Measurements from ENCODE around the gene GPRIN1. TPM values are rescaled to one million over a fixed set of nuclear protein-coding genes. Genes with fewer than 3 reads are reported as not detected.

The GPRIN1 gene
- total and polyA plus RNA-seq, 2 of the 4 experiments (the other 2 are of a cell fraction): 3.0 to 4.7 TPM

- Histone ChIP-seq H3K4ac (ENCODE audit: low read depth, low read length) (no peak overlapping the region), H2BK5ac (ENCODE audit: low read depth, low read length, poor library complexity, severe bottlenecking) (no peak overlapping the region), H3K14ac (replicated peaks; ENCODE audit: low read depth, low read length) (no peak overlapping the region), H3K27me3 (ENCODE audit: control insufficient read depth, insufficient read depth, low read length) (no peaks in the 10 kb centered on the region), H2AK5ac (ENCODE audit: low read depth, low read length) (no peak overlapping the region), H4K5ac (ENCODE audit: low read depth, low read length) (no peak overlapping the region), H4K20me1 (ENCODE audit: insufficient read depth, low read length) (peaks cover 39% of the 10 kb centered on the region), H3K4me2 (ENCODE audit: low read depth, low read length) (no peak overlapping the region), H3K36me3 (ENCODE audit: control insufficient read depth, insufficient read depth, low read length) (peaks cover 10% of the 10 kb centered on the region; the same call in 1 of the 2 replicates), H4K91ac (ENCODE audit: insufficient read depth, low read depth, low read length) (no peak overlapping the region), H3K9me1 (ENCODE audit: insufficient read depth, low read length) (peaks cover 7% of the 10 kb centered on the region; the same call in 1 of the 2 replicates), H3K9me3 (ENCODE audit: control insufficient read depth, insufficient read depth, low read length) (no peaks in the 10 kb centered on the region), H2BK20ac (ENCODE audit: low read depth, low read length) (no peak overlapping the region), H3K9ac (ENCODE audit: low read depth, low read length) (no peak overlapping the region), H3K27ac (ENCODE audit: insufficient read depth, low read length) (no peak overlapping the region), H2BK15ac (ENCODE audit: low read depth, low read length) (no peak overlapping the region), H3K79me1 (ENCODE audit: low read depth in 1 of 2, low read length in 2 of 2) (peaks cover 4 to 42% of the 10 kb centered on the region in 2 experiments), H3K23ac (ENCODE audit: low read depth, low read length) (no peak overlapping the region), H2AFZ (replicated peaks; ENCODE audit: low read length, poor library complexity) (no peak overlapping the region), H3K56ac (ENCODE audit: extremely low read depth, insufficient read depth, low read length) (no peak overlapping the region), H3K4me1 (ENCODE audit: control insufficient read depth, insufficient read depth, low read length) (peaks cover 12% of the 10 kb centered on the region; the same call in 1 of the 2 replicates), H4K8ac (ENCODE audit: low read depth in 2 of 2, low read length in 2 of 2) (no peak overlapping the region), H3K4me3 (ENCODE audit: insufficient read depth, low read depth, low read length) (no peak overlapping the region), H2AK9ac (replicated peaks; ENCODE audit: low read depth, low read length, poor library complexity) (no peak overlapping the region), H3K18ac (ENCODE audit: low read depth, low read length) (no peak overlapping the region), H2BK120ac (ENCODE audit: low read depth, low read length) (no peak overlapping the region)
- CTCF ChIA-PET: interaction anchor here (0.7 to 1.3 kb wide), 2 partner anchors 9 to 313 kb away, joined by 3 to 5 read pairs; no protein-coding TSS in a partner anchor
- in situ Hi-C loops (cut with MboI; ENCODE audit: low sequenced_read_pairs) (no loop called here), dilution Hi-C loops (cut with HindIII; ENCODE audit: low sequenced_read_pairs, unreplicated experiment) (no loop called here), intact Hi-C loops (cut with micrococcal nuclease) (no loop called here)
- DNase-seq (no peak), ATAC-seq (ENCODE audit: low read depth) (no peak)
- POLR2A ChIA-PET (ENCODE audit: unreplicated experiment): no interaction called here
- WGBS, 2 experiments (ENCODE audit: extremely low coverage in 2 of 2, insufficient read length in 1 of 2): 94% methylated on average over 3 of the region's 17 CpGs; no CpG with 5 or more reads in 1 of the 2 experiments
- TF ChIP-seq MXI1 (IDR thresholded peaks at IDR 0.05; ENCODE audit: borderline replicate concordance, low read depth, low read length) (no peak), SMC3 (IDR thresholded peaks at IDR 0.05; ENCODE audit: low read depth, low read length) (no peak), BHLHE40 (IDR thresholded peaks at IDR 0.05; ENCODE audit: low read depth, low read length) (no peak), RFX5 (IDR thresholded peaks at IDR 0.05; ENCODE audit: low read depth, low read length) (no peak), CEBPB (IDR thresholded peaks at IDR 0.05; ENCODE audit: low read depth, low read length) (no peak), RCOR1 (IDR thresholded peaks at IDR 0.05; ENCODE audit: insufficient replicate concordance, low read length) (no peak), CHD1 (IDR thresholded peaks at IDR 0.05; ENCODE audit: low read depth, low read length) (no peak), POLR2A (IDR thresholded peaks at IDR 0.05; ENCODE audit: low read depth, low read length) (no peak), FOS (IDR thresholded peaks at IDR 0.05; ENCODE audit: low read depth, low read length) (no peak), RAD21 (IDR thresholded peaks at IDR 0.05; ENCODE audit: low read length) (no peak), CTCF (conservative IDR thresholded peaks at IDR 0.05; ENCODE audit: low read depth, low read length) (no peak), MAZ (IDR thresholded peaks at IDR 0.05; ENCODE audit: borderline replicate concordance, low read depth, low read length) (no peak), NFE2L2 (IDR thresholded peaks at IDR 0.05; ENCODE audit: low read depth, low read length) (no peak), USF2 (IDR thresholded peaks at IDR 0.05; ENCODE audit: low read depth, low read length) (no peak), ELK1 (IDR thresholded peaks at IDR 0.05; ENCODE audit: borderline replicate concordance, low read depth, low read length) (no peak), MAFK (IDR thresholded peaks at IDR 0.05; ENCODE audit: low read depth, low read length) (no peak)
- BruUV-seq (replicated peaks): no TSS peak
Observed at GRCh38 chr5:176651472-176651980, 41.6 kb upstream of the GPRIN1 start.

All from IMR-90 (cell line).